ENCODE measurements around the gene NABP2.
A peak's percentile ranks its signal among the peaks of the same experiment; 100 is the strongest.

NABP2 gene

DNA sequence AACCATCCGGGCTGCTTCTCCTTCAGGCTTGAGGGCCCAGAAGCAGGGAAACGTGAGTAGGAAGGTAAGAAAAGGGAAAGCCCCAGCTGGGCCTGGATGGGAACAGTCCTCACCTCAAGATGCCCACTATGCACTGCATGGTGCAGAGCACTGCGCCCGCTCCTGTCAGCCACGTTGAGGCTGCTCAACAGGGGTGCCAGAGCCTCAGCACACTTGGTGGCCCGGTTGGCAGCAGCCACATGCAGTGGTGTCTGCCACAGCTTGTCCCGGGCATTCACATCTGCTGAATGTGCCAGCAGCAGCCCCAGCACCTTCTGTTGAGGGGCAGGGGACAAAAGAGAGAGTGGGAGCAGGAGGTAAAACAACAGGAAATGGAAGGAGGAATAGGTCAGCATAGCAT, 31.5 kb downstream of the NABP2 start:
- TF ChIP-seq, protein P1, sequence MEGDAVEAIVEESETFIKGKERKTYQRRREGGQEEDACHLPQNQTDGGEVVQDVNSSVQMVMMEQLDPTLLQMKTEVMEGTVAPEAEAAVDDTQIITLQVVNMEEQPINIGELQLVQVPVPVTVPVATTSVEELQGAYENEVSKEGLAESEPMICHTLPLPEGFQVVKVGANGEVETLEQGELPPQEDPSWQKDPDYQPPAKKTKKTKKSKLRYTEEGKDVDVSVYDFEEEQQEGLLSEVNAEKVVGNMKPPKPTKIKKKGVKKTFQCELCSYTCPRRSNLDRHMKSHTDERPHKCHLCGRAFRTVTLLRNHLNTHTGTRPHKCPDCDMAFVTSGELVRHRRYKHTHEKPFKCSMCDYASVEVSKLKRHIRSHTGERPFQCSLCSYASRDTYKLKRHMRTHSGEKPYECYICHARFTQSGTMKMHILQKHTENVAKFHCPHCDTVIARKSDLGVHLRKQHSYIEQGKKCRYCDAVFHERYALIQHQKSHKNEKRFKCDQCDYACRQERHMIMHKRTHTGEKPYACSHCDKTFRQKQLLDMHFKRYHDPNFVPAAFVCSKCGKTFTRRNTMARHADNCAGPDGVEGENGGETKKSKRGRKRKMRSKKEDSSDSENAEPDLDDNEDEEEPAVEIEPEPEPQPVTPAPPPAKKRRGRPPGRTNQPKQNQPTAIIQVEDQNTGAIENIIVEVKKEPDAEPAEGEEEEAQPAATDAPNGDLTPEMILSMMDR (IDR thresholded peaks at IDR 0.05; ENCODE audit: insufficient read depth, low read depth, low read length, missing control alignments) = no peak
- no peak for DNase-seq (ENCODE audit: low read depth)
- H3K4me3 ChIP-seq (ENCODE audit: low read depth, low read length) = no peak overlapping the region

DNA sequence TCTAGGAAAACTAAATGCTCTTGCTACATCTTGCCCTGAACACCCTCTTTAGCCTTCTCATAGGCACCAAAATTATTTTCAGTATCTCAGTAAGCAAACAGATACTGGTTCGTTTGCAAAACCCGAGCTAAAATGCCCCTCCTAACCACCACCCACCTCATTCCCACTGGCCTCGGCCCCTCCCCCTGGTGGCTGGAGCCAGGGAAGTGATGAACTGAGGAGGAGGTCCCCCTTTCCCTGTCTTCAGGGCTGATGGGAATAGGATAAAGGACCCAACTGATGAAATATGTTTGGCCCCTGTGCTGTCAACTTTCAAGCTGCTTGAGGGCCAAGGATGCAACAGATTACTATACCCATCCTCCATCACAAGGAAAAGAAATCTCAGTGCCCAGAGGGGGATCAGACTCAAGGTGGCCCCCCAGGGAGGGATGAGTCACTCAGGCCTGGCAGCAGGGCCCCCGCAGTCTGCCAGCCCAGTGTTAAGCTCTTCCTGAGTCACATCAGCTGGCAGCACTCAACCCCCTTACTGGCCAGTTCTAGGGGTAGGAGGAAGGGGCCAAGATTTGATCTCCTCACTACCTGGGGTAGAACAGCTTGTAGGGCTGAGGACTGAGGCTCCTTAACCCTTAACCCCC, 32.3 kb downstream of the NABP2 start:
- no peak overlapping the region for H3K4me3 ChIP-seq (ENCODE audit: low read depth, low read length)
- DNase-seq (ENCODE audit: low read depth) = no peak

DNA sequence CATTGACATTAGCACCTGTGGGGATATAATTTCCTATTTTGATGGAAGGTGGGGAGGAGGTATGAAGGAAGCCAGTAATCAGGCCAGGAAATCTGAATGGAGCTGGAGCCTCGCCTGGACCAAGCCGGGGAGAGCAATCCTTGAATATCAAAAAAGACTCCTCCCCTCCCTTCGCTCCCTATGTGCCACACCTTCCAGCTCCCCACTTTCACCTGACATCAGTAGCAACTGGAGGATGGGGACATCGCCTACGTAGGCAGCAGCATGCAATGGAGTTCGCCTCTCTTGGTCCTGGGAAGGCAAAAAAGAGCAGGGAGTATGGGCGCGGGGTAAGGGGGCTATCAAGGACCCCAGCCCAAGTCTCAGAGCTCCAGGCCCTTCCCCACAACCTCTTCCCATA, 32.9 kb downstream of the NABP2 start:
- TF ChIP-seq, protein P1 (IDR thresholded peaks at IDR 0.05; ENCODE audit: insufficient read depth, low read depth, low read length, missing control alignments) = no peak
- DNase-seq (ENCODE audit: low read depth) = no peak
- H3K4me3 ChIP-seq (ENCODE audit: low read depth, low read length) = peak overlapping the region; percentile 78

More for the DNA sequence above, 32.3 kb downstream of the NABP2 start:
- TF ChIP-seq, protein P1 (IDR thresholded peaks at IDR 0.05; ENCODE audit: insufficient read depth, low read depth, low read length, missing control alignments) = no peak

DNA sequence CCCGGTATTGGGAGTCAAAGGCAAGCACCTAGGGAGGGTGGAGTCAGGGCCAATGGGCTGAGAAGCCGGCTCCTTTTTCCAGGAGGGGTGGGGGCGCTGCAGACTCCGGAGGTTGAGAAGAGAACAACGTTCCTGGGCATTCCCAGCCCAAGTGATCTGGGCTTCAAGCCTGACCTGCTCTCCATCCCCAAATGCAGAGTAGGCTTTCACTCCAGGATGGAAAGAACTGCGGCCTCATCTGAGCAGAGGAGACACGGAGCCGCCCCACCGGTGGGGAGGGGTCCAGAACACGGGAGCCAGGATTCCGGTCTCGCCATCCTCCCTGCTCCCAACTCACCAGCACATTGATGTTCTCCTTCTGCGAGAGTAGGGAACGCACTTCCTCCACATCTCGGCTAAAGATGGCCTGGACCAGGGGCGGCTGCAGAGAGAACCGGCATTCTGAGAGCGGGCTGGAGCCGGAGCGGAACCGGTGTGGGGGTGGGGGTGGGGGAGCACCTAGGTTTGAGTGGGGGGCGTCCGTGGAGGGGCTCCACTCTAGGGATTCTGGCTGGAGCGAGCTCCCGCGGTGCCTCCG, 33.4 kb downstream of the NABP2 start:
- peak overlapping the region; percentile 78 for H3K4me3 ChIP-seq (ENCODE audit: low read depth, low read length)
- TF ChIP-seq, protein P1 (IDR thresholded peaks at IDR 0.05; ENCODE audit: insufficient read depth, low read depth, low read length, missing control alignments) = no peak
- DNase-seq (ENCODE audit: low read depth) = no peak

DNA sequence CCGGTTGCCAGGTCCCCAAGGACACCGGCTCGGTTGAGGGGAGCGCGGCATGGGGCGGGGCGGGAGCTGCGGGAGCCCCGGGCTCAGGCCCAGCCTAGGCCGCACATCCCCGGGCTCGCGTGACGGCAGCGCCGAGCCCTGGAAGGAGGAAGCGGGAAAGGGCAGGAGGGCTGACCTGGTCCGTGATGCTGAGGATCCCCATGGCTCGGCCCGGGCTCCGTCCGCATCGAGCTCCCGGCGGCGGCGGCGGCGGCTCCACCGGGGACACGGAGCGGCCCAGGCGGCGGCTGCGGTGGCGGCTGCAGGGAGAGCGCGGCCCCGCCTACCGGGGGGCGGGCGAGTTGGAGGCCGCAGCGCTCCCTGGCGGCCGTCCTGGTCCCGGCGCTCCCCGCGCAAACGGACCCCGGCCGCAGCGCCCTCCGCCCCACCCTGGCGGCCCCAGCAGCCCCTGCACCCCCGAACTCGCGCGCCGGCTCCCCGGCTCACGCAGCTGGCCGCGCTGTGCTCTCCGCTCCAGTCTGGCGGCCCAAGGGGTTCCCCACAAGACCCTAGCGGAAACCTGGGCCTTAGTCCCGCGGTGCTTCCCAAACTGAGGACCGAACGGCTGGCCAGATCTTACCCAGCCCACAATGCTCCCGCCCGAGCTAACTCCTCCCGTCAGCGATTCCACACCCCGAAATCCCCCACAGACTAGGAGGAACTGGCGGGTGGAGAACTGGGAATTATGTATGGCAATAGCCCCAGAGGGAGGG, 34.1 kb downstream of the NABP2 start, which contains the start of gene ANKRD52:
ANKRD52 (minus strand) TSS at position 317 of the 752 bp plus-strand sequence; CDS start at position 202, 115 bp downstream.
- TF ChIP-seq, protein P1 (IDR thresholded peaks at IDR 0.05; ENCODE audit: insufficient read depth, low read depth, low read length, missing control alignments) = peak; percentile 72
- H3K4me3 ChIP-seq (ENCODE audit: low read depth, low read length) = peak within 1 kb of the TSS; percentile 78
- DNase-seq (ENCODE audit: low read depth) = peak; percentile 85

DNA sequence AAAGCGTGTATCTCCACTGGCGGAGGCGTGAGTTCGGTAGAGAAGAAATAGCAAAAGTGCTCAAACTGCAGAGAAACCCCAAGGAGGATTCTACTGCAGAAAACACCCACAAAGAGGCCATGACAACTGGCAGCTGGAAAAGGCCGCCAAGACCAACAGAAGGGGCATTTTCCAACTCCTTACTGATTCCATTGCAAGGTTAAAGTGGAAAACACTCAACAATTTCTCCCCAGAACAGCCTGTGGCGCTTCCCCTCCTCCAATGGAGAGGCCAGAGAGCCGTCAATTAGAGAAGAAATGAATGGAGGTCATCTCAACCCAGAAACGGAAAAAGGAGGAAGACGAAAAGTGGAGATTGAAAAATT, 34.7 kb downstream of the NABP2 start:
- no peak for DNase-seq (ENCODE audit: low read depth)
- TF ChIP-seq, protein P1 (IDR thresholded peaks at IDR 0.05; ENCODE audit: insufficient read depth, low read depth, low read length, missing control alignments) = no peak
- H3K4me3 ChIP-seq (ENCODE audit: low read depth, low read length) = peak overlapping the region; percentile 78

Measured in GM12865 (cell line).